Measurements from ENCODE around the gene PRIMA1.

Gene PRIMA1

GRCh38 chr14:93752980-93753561 is 35.2 kb downstream of the PRIMA1 start:
- DNase-seq = no peak

DNA sequence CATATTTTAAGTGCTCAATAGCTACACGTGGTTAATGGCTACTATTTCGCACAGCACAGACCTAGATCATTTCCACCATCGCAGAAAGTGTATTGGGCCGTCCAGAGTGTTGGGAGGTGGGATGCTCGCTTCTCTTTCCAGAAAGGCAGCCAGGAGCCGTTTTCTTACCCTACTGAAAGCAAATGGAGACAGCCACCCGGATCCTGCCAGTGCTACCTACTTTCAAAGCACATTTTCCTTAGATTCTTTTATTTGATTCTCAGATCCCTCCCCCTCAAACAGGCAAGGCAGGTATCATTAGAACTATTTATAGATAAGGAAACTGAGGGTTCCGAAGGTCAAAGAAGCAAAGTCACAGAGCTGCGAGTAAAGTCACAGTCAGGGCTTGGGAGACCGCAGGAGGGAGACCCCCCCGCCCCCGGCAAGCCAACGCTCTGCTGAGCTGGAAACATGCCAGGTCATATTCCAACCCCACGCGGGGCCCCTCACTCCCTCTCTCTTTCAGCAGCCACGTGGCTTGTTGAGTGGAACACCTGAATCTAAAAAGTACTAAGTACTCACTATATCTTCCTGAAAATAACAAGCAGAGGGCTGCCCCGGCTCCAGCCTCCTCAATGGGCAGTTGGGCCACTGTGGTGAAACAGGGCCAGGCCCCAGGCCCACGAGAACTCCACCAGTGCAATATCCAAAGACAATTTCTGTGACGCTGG is 36.2 kb downstream of the PRIMA1 start:
- DNase-seq = no peak

DNA sequence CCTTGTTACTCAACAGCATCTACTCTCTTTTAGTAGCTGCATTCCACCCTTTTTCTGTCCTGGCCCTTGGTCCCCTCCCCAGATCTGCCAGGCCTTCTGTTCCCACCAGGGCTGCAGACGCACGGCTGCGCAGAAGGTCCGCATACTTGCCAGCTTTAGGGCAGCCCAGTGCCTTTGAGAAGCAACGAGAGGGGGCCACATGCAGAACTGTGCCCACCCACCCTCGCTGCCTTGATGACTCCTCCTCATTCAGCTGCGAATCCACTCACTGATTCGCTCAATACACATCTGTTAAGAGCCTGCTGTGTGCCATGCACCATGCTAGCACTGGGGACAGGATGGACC is 39.2 kb downstream of the PRIMA1 start:
- DNase-seq = no peak

DNA sequence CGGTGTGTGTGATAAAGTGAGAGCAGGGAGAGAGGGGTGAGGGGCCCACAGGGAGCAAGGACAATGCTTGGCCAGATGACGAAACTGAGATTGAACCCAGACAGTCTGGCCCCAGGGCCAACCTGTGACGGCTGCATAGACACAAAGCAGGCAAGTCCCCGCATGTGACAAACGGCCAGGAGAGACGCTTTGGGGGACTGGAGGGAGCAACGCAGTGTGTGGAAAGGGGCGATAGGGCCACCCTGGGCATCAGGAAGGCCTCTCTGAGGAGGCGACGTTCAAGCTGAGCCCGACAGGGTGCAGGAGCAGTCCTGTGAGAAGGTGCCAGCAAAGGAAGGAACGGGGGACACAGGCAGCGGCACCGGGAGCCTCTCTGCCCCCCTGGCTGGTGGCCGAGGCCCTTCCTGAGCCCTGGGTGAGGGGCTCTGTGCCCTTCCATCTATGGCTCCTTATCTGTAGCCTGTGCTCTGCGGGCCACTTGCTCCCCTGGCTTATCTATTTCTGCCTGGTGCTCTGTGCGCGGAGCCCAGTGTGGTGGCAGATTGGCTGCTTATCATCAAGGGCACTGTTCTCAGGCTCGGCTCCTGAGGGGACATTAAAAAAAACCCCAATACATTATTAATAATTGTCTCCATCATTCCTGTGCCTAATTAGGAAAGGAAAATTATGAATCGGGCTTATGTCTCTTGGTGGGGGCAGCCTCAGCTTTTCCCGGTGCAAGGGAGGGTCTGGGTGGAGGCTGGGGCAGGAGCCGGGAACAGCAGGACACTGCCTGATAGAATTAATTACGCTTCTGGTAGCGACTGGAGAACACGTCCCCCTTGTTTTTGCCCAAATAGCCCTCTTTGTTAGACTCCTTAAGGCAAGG is 39.8 kb downstream of the PRIMA1 start:
- no peak for DNase-seq

DNA sequence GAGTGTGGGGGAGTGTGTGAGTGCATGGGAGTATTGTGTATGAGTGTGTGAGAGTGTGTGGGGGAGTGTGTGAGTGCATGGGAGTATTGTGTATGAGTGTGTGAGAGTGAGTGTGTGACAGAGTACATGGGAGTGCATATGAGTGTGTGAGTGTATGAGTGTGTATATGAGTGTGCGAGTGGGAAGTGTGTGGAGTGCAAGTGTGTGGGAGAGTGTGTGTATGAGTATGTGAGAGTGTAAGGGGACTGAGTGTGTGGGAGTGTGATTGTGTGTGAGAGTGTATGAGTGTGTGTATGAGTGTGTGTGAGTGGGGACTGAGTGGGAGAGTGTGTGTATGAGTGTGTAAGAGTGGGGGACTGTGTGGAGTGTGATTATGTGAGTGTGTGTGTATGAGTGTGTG is 40.7 kb downstream of the PRIMA1 start:
- DNase-seq = no peak

GRCh38 chr14:93747102-93747501 is 41.2 kb downstream of the PRIMA1 start:
- no peak for DNase-seq

- no peak for DNase-seq
Observed at GRCh38 chr14:93745603-93746273, 42.5 kb downstream of the PRIMA1 start.

DNA sequence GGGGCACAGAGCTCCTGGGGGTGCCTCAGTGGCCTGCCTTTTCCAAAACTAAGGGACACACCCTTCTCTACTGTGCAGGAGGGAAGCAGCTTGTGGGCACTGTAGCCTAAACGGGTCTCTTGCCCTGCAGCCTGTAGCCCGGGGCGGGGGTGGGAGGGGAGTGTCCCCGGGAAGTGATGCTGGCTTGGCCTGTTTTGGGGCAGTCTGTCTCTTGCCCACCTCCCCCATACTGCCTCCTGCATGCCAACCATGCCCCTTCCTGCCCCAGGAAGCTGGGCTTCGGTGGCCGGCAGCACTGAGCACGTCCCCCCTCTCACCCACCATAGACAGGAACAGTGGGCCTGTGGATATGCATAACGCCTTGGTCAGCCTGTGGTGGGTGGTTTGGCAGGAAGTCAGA is 43.4 kb downstream of the PRIMA1 start:
- no peak for DNase-seq

GRCh38 chr14:93744176-93744575 is 44.1 kb downstream of the PRIMA1 start:
- no peak for DNase-seq

- no peak for DNase-seq
Observed at GRCh38 chr14:93743270-93744060, 44.8 kb downstream of the PRIMA1 start.

DNA sequence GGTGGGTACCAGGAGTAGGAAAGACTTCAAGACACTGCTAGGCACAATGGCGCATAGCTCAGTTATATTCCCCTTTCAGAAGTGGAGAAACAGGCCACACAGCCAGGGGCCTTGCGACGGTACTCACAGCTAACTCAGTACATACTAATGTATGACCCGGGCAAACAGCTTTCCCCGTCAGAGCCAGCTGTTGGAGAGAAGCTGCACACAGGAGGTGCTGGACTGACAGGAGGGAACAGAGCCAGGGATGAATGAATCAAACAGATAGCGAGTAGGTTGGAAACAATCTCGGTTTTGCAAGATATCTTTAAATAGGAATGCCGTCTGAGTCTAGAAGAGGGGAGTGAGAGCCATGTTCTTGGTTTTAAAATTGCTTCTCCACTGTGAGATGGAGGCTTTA is 45.5 kb downstream of the PRIMA1 start:
- no peak for DNase-seq

DNA sequence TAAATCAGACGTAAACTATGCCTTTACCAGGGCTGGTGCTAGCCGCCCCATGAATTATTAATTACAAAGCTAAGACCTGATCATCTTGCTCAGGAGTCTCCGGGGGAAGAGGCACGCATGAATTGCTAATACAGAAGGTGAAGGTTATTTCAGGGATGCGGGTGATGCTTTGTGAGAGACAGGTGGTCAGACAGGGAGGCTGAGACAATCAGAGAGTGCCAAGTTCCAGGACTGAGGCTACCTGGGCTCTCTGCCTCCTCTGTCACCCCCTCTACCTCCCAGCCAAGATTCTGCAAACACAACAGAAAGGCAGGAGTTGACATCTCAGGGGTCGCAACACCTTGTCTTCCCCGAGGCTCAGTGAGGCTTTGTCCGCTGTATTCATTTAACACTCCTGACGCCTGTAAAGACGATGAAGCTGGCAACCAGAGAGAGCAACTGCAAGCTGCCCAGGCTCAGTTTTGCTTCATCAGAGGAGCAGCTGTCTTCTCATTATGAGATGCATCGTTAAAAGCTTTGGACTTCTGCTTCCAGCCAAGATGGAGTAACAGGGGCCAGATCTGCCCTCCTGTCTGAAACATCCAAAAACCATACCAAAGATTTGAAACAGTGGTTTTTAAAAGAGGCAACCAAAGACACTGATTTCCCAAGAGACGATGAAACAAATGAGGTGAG is 46.6 kb downstream of the PRIMA1 start:
- no peak for DNase-seq

DNA sequence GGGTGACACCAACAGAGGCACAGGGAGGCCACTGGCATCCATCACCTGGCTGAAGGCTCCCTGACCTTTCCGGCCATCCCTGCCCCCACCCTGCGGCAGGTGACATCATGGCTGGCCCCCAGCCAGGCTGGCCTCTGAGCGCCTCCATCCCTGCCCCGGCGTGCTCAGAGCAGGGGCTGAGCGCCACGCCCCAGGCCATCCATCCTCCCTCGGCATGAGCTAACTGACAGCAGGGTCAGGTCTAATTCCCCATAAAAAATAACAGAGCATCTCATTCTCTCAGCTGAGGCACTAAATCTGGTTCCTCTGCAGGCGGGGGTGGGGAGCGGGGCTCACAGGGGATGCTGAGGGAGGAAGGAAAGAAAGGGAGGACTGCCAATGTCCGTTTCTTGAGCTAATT is 50.7 kb downstream of the PRIMA1 start:
- no peak for DNase-seq

- no peak for DNase-seq
Observed at GRCh38 chr14:93736378-93737014, 51.8 kb downstream of the PRIMA1 start.

- DNase-seq = no peak
Observed at GRCh38 chr14:93735206-93735605, 53.1 kb downstream of the PRIMA1 start.

GRCh38 chr14:93734086-93734822 is 54.0 kb downstream of the PRIMA1 start:
- DNase-seq = no peak

GRCh38 chr14:93733631-93734030 is 54.7 kb downstream of the PRIMA1 start:
- DNase-seq = no peak

DNA sequence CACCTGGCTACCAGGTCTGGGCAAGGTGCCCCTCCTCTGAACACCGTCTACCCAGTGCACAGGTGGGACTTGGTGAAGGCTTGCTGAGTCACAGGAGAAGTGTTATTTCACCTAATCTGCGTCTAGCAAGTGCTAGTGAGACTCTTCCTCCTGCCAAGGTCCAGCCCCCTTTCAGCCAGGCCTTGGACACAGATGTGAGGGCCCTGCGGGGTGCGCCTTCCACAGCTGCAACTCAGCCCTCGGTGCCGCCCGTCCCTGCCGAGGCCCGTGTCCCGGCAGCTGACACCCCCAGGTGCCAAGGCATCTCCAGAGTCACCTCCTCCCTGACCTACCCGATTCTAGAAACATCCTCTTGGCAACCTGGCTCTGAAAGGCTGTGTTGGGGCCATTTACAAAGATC is 55.1 kb downstream of the PRIMA1 start:
- DNase-seq = no peak

DNA sequence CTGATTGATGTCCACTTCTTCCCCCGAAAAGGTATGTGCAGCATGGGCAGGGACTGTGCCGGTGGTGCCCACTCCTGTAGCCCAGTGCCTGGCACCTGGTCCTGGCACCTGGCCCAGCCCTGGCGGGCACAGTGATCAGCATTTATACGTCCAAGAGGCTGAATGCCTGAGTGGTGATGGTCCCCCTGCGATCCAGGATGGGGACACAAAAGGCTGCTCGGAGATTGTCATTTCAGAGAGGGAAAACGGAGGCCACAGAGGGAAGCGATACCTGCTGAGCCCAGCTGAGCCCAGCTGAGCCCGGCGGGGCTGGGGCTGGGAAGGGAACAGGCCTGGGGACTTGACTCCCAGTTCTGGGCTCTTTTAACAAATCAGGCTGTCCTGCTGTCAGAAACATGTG is 55.8 kb downstream of the PRIMA1 start:
- no peak for DNase-seq

DNA sequence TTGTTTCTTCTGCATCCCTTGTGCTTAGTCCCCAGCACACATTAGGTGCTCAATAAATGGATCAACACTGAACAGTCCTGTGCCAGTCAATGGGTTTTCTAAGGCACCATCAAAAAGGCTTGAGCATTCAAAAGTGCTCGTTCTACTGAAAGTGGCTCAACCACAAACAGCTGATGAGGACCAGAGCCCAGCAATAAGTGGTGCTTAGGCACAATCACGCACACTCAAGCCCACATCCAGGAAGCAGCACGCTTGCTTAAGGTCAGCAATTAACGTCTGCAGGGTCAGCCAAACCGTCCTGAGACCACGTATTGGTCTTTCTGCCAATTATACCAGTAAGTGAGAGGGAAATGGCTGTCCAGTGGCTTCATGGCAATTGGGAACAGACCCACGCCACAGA is 56.5 kb downstream of the PRIMA1 start:
- no peak for DNase-seq

- DNase-seq = no peak
Observed at GRCh38 chr14:93729993-93730392, 58.3 kb downstream of the PRIMA1 start.
